GM18519 (cell line): Measurements from ENCODE around the gene HINT1.
A peak's percentile ranks its signal among the peaks of the same experiment; 100 is the strongest.
"Not testable (repeated sequence)": the region's sequence is repeated elsewhere in the genome, so short reads cannot be mapped to it uniquely, and the experiment has no call there.

Experiments
- ATAC-seq: cut with Tn5 transposase; IDR thresholded peaks from one replicate; pipeline ENCODE4 v1.9.1; 2021; ENCODE audit warnings: mild to moderate bottlenecking, moderate library complexity; ENCODE audit not compliant: unreplicated experiment, low FRiP score

The HINT1 gene

GRCh38 chr5:131171276-131171810 is 6.3 kb upstream of the HINT1 start:
- ATAC-seq = no peak

- peak; percentile 97 for ATAC-seq
Measured at GRCh38 chr5:131170540-131171275, 5.7 kb upstream of the HINT1 start, which contains the start of gene LYRM7. TSS of gene LYRM7 (plus strand) at chr5:131170944. CDS start at chr5:131171021, 77 bp downstream.

- no peak for ATAC-seq
Measured at GRCh38 chr5:131169810-131170539, 4.9 kb upstream of the HINT1 start.

GRCh38 chr5:131167615-131168014 is 2.6 kb upstream of the HINT1 start:
- no peak for ATAC-seq

- ATAC-seq = peak; percentile 54
Measured at GRCh38 chr5:131164191-131165118, 601 bp downstream of the HINT1 start.

GRCh38 chr5:131163276-131164119 is 1.6 kb downstream of the HINT1 start:
- ATAC-seq = no peak

GRCh38 chr5:131160134-131160533 is 4.9 kb downstream of the HINT1 start:
- ATAC-seq = no peak

- no peak for ATAC-seq
Measured at GRCh38 chr5:131156957-131157356, 8.1 kb downstream of the HINT1 start.

- no peak for ATAC-seq
Measured at GRCh38 chr5:131156385-131156784, 8.7 kb downstream of the HINT1 start.

GRCh38 chr5:131151216-131151615 is 13.8 kb downstream of the HINT1 start:
- no peak for ATAC-seq

- ATAC-seq = no peak
Measured at GRCh38 chr5:131150408-131150807, 14.6 kb downstream of the HINT1 start.

GRCh38 chr5:131148835-131149234 is 16.2 kb downstream of the HINT1 start:
- ATAC-seq = no peak

GRCh38 chr5:131147258-131147657 is 17.8 kb downstream of the HINT1 start:
- no peak for ATAC-seq

- no peak for ATAC-seq
Measured at GRCh38 chr5:131142970-131143617, 22.0 kb downstream of the HINT1 start.

GRCh38 chr5:131139321-131139720 is 25.7 kb downstream of the HINT1 start:
- no peak for ATAC-seq

- ATAC-seq = not testable (repeated sequence)
Measured at GRCh38 chr5:131138406-131138805, 26.6 kb downstream of the HINT1 start.

GRCh38 chr5:131133091-131133490 is 32.0 kb downstream of the HINT1 start:
- not testable (repeated sequence) for ATAC-seq

- no peak for ATAC-seq
Measured at GRCh38 chr5:131129306-131129705, 35.8 kb downstream of the HINT1 start.

- not testable (repeated sequence) for ATAC-seq
Measured at GRCh38 chr5:131127244-131127643, 37.8 kb downstream of the HINT1 start.
